ENCODE results near the gene BCOR. TPM values are rescaled to one million over a fixed set of nuclear protein-coding genes. Genes with fewer than 3 reads are reported as not detected.
A peak's percentile ranks its signal among the peaks of the same experiment; 100 is the strongest.

The BCOR gene
- total and polyA plus RNA-seq, 2 of the 8 experiments (the other 6 are each of a cell fraction or from before 2014, with no cell fraction given): 25.0 to 50.8 TPM

- no peak overlapping the region for H4K5ac ChIP-seq (ENCODE audit: insufficient read length, low read depth, low read length)
- ChIA-PET CTCF (ENCODE audit: partially characterized antibody) (interaction anchor here (2.2 kb wide), 1 partner anchor 11 kb away, joined by 7 read pairs; no protein-coding TSS in a partner anchor), POLR2A (ENCODE audit: partially characterized antibody) (interaction anchor here (0.7 to 29.1 kb wide), 13 partner anchors 8 to 92 kb away, joined by 3 to 509 read pairs (median 6); no protein-coding TSS in a partner anchor)
- no peak overlapping the region for H2BK20ac ChIP-seq (ENCODE audit: low read length)
- H2AK5ac ChIP-seq (ENCODE audit: low read depth, low read length): no peak overlapping the region
- DNase-seq (ENCODE audit: low read depth in 1 of 2, low spot score in 2 of 2) (peak in 1 of 2 experiments; percentile 52), FAIRE-seq (no peak)
- no peaks in the 10 kb centered on the region for H3K36me3 ChIP-seq (ENCODE audit: control insufficient read depth in 2 of 4, insufficient read depth in 4 of 4, low read length in 3 of 4)
- H3K79me1 ChIP-seq (ENCODE audit: low read depth, low read length): no peaks in the 10 kb centered on the region
- H3K9me3 ChIP-seq (ENCODE audit: insufficient read depth in 2 of 2, low read depth in 1 of 2, low read length in 1 of 2): no peaks in the 10 kb centered on the region
- peaks cover 18 to 40% of the 10 kb centered on the region in 2 experiments for H3K79me2 ChIP-seq (ENCODE audit: control insufficient read depth in 1 of 2, insufficient read depth in 2 of 2, low read length in 2 of 2)
- H4K20me1 ChIP-seq (replicated peaks in 1 of 2; ENCODE audit: control insufficient read depth in 1 of 2, insufficient read depth in 2 of 2, low read length in 2 of 2): peaks cover 4 to 5% of the 10 kb centered on the region in 2 experiments
- H2AFZ ChIP-seq (ENCODE audit: low read length): no peak overlapping the region
- no peak overlapping the region for H2BK15ac ChIP-seq (ENCODE audit: low read length)
- no peak overlapping the region for H3K4ac ChIP-seq (replicated peaks; ENCODE audit: insufficient read length, low read depth, low read length)
- no peak overlapping the region for H3K18ac ChIP-seq (ENCODE audit: extremely low read depth, low read length)
- peak overlapping the region; percentile 34 to 79 (median 56) for H3K4me3 ChIP-seq (ENCODE audit: extremely low read depth in 1 of 4, insufficient read depth in 2 of 4, low read depth in 3 of 4, low read length in 4 of 4)
- H3K23me2 ChIP-seq (ENCODE audit: low read depth, low read length): peaks cover 18% of the 10 kb centered on the region; the same call in 1 of the 2 replicates
- no peak overlapping the region for H3K56ac ChIP-seq (replicated peaks; ENCODE audit: insufficient read length, low read depth, low read length)
- no peak overlapping the region for H2BK5ac ChIP-seq (ENCODE audit: low read depth, low read length)
- H2BK120ac ChIP-seq (replicated peaks; ENCODE audit: low read depth, low read length): no peak overlapping the region
- peak overlapping the region; percentile 81 to 98 for H3K4me2 ChIP-seq (ENCODE audit: insufficient read depth in 1 of 2, low read depth in 2 of 2, low read length in 2 of 2)
- 2% methylated on average over 7 of the region's 75 CpGs; no CpG with 5 or more reads in 1 of the 2 experiments for WGBS, 2 experiments (ENCODE audit: extremely low coverage in 1 of 2, insufficient coverage in 1 of 2, insufficient read length in 1 of 2, insufficient replicate concordance in 2 of 2, low coverage in 1 of 2, low lambda C conversion rate in 2 of 2, missing lambda C conversion rate in 1 of 2)
- H3K23ac ChIP-seq (ENCODE audit: insufficient read length): no peak overlapping the region
- no peak overlapping the region for H3K27ac ChIP-seq (ENCODE audit: low read depth, low read length)
- peaks cover 0 to 33% (median 15%) of the 10 kb centered on the region in 4 experiments; a peak in 5 of 7 replicates for H3K27me3 ChIP-seq (replicated peaks in 1 of 4; ENCODE audit: control insufficient read depth in 3 of 4, extremely low read depth in 1 of 4, insufficient read depth in 3 of 4, low read length in 3 of 4)
- H3K9ac ChIP-seq (replicated peaks in 1 of 4; ENCODE audit: extremely low read depth in 1 of 4, low read depth in 3 of 4, low read length in 3 of 4): no peak overlapping the region
- peaks cover 6 to 31% (median 16%) of the 10 kb centered on the region in 4 experiments for H3K4me1 ChIP-seq (replicated peaks in 1 of 4; ENCODE audit: control insufficient read depth in 3 of 4, insufficient read depth in 4 of 4, low read length in 3 of 4)
- no peak overlapping the region for H3K14ac ChIP-seq (ENCODE audit: insufficient read length)
- no peak overlapping the region for H4K8ac ChIP-seq (ENCODE audit: extremely low read depth, insufficient read depth, low read length)
- no peak overlapping the region for H2BK12ac ChIP-seq (ENCODE audit: low read depth, low read length)
- H4K91ac ChIP-seq (replicated peaks; ENCODE audit: insufficient read length, low read length): no peak overlapping the region
- no peak for TF ChIP-seq CEBPB (IDR thresholded peaks at IDR 0.05; ENCODE audit: low read depth, low read length)
- no peak for TF ChIP-seq NRF1 (IDR thresholded peaks at IDR 0.05; ENCODE audit: low read depth, low read length)
- TF ChIP-seq SUZ12 (IDR thresholded peaks at IDR 0.05; ENCODE audit: low read length): no peak
- TF ChIP-seq SAP30 (IDR thresholded peaks at IDR 0.05; ENCODE audit: insufficient read depth, insufficient replicate concordance, low read length): no peak
- TF ChIP-seq JUN (IDR thresholded peaks at IDR 0.05; ENCODE audit: low read depth, low read length): no peak
- TF ChIP-seq EP300 (IDR thresholded peaks at IDR 0.05; ENCODE audit: borderline replicate concordance in 1 of 2, low read depth in 2 of 2, low read length in 2 of 2): no peak
- no peak for TF ChIP-seq CBX8 (IDR thresholded peaks at IDR 0.05; ENCODE audit: borderline replicate concordance, low read depth, low read length)
- peak; percentile 41; the same call in 1 of the 2 replicates for TF ChIP-seq EGR1 (IDR thresholded peaks at IDR 0.05; ENCODE audit: borderline replicate concordance, low read depth, low read length)
- no peak for TF ChIP-seq CHD1 (IDR thresholded peaks at IDR 0.05; ENCODE audit: low read depth, low read length)
- no peak for TF ChIP-seq TAF7 (optimal IDR thresholded peaks at IDR 0.05; ENCODE audit: borderline replicate concordance, low read depth, low read length)
- no peak for TF ChIP-seq BCL11A (IDR thresholded peaks at IDR 0.05; ENCODE audit: low read depth in 2 of 2, low read length in 2 of 2)
- no peak for TF ChIP-seq KDM4A (IDR thresholded peaks at IDR 0.05; ENCODE audit: low read depth, low read length, severe bottlenecking)
Measured at GRCh38 chrX:40098264-40099054, 701 bp upstream of the BCOR start.

Data from H1 (cell line).